Heart right ventricle (tissue), 16 donors: ENCODE measurements around the gene SLC22A1. TPM values are rescaled to one million over a fixed set of nuclear protein-coding genes. Genes with fewer than 3 reads are reported as not detected.

Experiments
- ATAC-seq, 8 donors: fragments of 200-7000 bp; cut with Tn5 transposase; one replicate each; pipeline ENCODE4 v1.9.1; 2020; ENCODE audit warnings: mild to moderate bottlenecking in 8 of 8, moderate library complexity in 8 of 8, moderate number of reproducible peaks in 1 of 8
- DNase-seq, 2 donors: peaks; one replicate each; pipeline ENCODE4 v3.0.0-alpha.2; 2020
- H3K27ac ChIP-seq, 10 donors: fragments of 200-600 bp; sonication (generic) in 2 of 10; one replicate each; pipeline versions ENCODE4 v1.5.0 to v1.8.0; 2020 to 2022; ENCODE audit warnings: mild to moderate bottlenecking in 3 of 10
- H3K27me3 ChIP-seq, 7 donors: fragments of 200-600 bp; one replicate each; pipeline ENCODE4 v1.8.0; 2021 to 2022; ENCODE audit warnings: mild to moderate bottlenecking in 2 of 7
- H3K36me3 ChIP-seq, 9 donors: fragments of 200-600 bp; sonication (generic) in 1 of 9; one replicate each; pipeline versions ENCODE4 v1.5.0 to v1.8.0; 2020 to 2022; ENCODE audit warnings: mild to moderate bottlenecking in 2 of 9
- H3K4me1 ChIP-seq, 9 donors: fragments of 200-600 bp; sonication (generic) in 1 of 9; one replicate each; pipeline versions ENCODE4 v1.5.0 to v1.8.0; 2020 to 2022; ENCODE audit warnings: mild to moderate bottlenecking in 4 of 9
- H3K4me3 ChIP-seq, 10 donors: fragments of 200-600 bp; sonication (generic) in 2 of 10; one replicate each; pipeline versions ENCODE4 v1.5.0 to v1.8.0; 2020 to 2022; ENCODE audit warnings: mild to moderate bottlenecking in 7 of 10, moderate library complexity in 2 of 10
- H3K9me3 ChIP-seq, 11 donors: fragments of 200-600 bp in 10 of 11; sonication (generic) in 2 of 11; one replicate each; pipeline versions ENCODE4 v1.5.0 to v1.8.0; 2013 to 2022; ENCODE audit warnings: mild to moderate bottlenecking in 2 of 11, control low read depth in 1 of 11, moderate library complexity in 1 of 11
- CTCF ChIP-seq, 9 donors: fragments of 200-600 bp; sonication (generic) in 2 of 9; IDR thresholded peaks; one replicate each; pipeline versions ENCODE4 v1.5.0 to v1.8.0; 2021 to 2022; ENCODE audit warnings: antibody characterized with exemption in 9 of 9, mild to moderate bottlenecking in 5 of 9, moderate library complexity in 1 of 9
- WGBS, 2 donors: extraction: QIAGEN DNeasy Blood & Tissue Kit; methylation state at CpG; one replicate each; pipeline ENCODE4 v1.1.7; 2013; ENCODE audit warnings: inconsistent platforms in 1 of 2; 5-methylcytosine and 5-hydroxymethylcytosine counted together
- intact Hi-C, 10 donors: fragments of 100-400 bp; cut with DNase I; formaldehyde crosslinking; loops; one replicate each; pipeline versions ENCODE4 v1.11.1 to v1.14.2; 2022
- polyA plus RNA-seq, 2 donors: library from polyadenylated mRNA; stranded (reverse); fragments of 200-250 nt; gene quantifications; one replicate each; pipeline ENCODE4 v1.2.3, GENCODE V29; 2013
- total RNA-seq, 10 donors: library from RNA; stranded (reverse); fragmentation: NEBNext Ultra II Directional in 3 of 10; extraction: Animal tissue kit (Norgen Biotek cat#: 25700) in 3 of 10; gene quantifications; one replicate each; pipeline versions ENCODE4 v1.2.1 to v1.2.4, GENCODE V29; 2021 to 2023
- donor health status: Arrhythmogenic right ventricular cardiomyopathy.
- donor health status: ischemic (EF 13 %, LVEDD 7.1; RV severe dilation, severe dysfunction).
- donor health status: healthy with polysubstance abuse.
- donor health status: DM: no; HTN: yes; CAD: no.
- donor health status: DM: no; HTN: no; CAD: no.
- donor health status: ischemic (EF 25% LVEDD 6.9; RV normal size, moderate dysfunction).
- donor health status: ischemic (EF 25% LVEDD 5.7; RV mildly dilated, moderate dysfunction).
- donor health status: healthy.
- donor health status: DM: yes; HTN: yes; CAD: no.
- donor health status: Ischemic cardiomyopathy.
- donor health status: ischemic (EF 35%, LVEDD 5.7; RV mildly dilated, moderate dysfunction).
- donor health status: nonischemic (EF 11% LVEDD 7.7; RV severe dilation, severe dysfunction).
- donor health status: DM: yes; HTN: yes; CAD: no.
- donor health status: PGD.
- donor health status: ischemic (EF 29% LVEDD 5.4; RV normal size, mild dysfunction).
- donor health status: nonischemic (EF 23%, LVEDD 6.1; RV moderate dilation, normal function).

The SLC22A1 gene
- total and polyA plus RNA-seq, 12 donors, result 0.10 to 1.4 (median 0.39) TPM; not detected in 3

GRCh38 chr6:160117137-160117536 is 4.5 kb upstream of the SLC22A1 start:
- no peak for DNase-seq
- WGBS, 2 donors, result 98% methylated on average over 6 of the region's 6 CpGs
- intact Hi-C loops, result no loop called here
- Histone ChIP-seq H3K4me1 (no peaks in the 10 kb centered on the region), H3K27ac (no peak overlapping the region), H3K4me3 (no peak overlapping the region), H3K27me3 (no peaks in the 10 kb centered on the region), H3K36me3 (peaks cover 0 to 13% (median 0%) of the 10 kb centered on the region in 9 donors), H3K9me3 (peaks cover 0 to 11% (median 0%) of the 10 kb centered on the region in 11 donors)
- TF ChIP-seq CTCF (IDR thresholded peaks at IDR 0.05), result no peak
- peak in 1 of 8 donors; percentile 16 for ATAC-seq

- intact Hi-C loops, result no loop called here
- Histone ChIP-seq H3K4me1 (no peaks in the 10 kb centered on the region), H3K27me3 (no peaks in the 10 kb centered on the region), H3K27ac (no peak overlapping the region), H3K4me3 (no peak overlapping the region), H3K36me3 (peaks cover 0 to 7% (median 0%) of the 10 kb centered on the region in 9 donors), H3K9me3 (peaks cover 0 to 11% (median 0%) of the 10 kb centered on the region in 11 donors)
- no peak for DNase-seq
- ATAC-seq, result no peak
- 87 to 90% methylated on average over 5 of the region's 5 CpGs for WGBS, 2 donors
- no peak for TF ChIP-seq CTCF (IDR thresholded peaks at IDR 0.05)
Observed at GRCh38 chr6:160118620-160119229, 2.9 kb upstream of the SLC22A1 start.

GRCh38 chr6:160120087-160120486 is 1.5 kb upstream of the SLC22A1 start:
- H3K27me3 ChIP-seq, result no peaks in the 10 kb centered on the region
- peaks cover 0 to 11% (median 0%) of the 10 kb centered on the region in 11 donors for H3K9me3 ChIP-seq
- no peak for ATAC-seq
- TF ChIP-seq CTCF (IDR thresholded peaks at IDR 0.05), result no peak
- intact Hi-C loops, result no loop called here
- H3K4me3 ChIP-seq, result no peak overlapping the region
- no peaks in the 10 kb centered on the region for H3K4me1 ChIP-seq
- no peak overlapping the region for H3K27ac ChIP-seq
- H3K36me3 ChIP-seq, result peaks cover 0 to 7% (median 0%) of the 10 kb centered on the region in 9 donors
- no peak for DNase-seq
- WGBS, 2 donors, result 93 to 100% methylated on average over 1 of the region's 1 CpG

GRCh38 chr6:160121981-160122380 is 366 bp downstream of the SLC22A1 start:
- TF ChIP-seq CTCF (IDR thresholded peaks at IDR 0.05), result no peak
- Histone ChIP-seq H3K4me1 (no peaks in the 10 kb centered on the region), H3K4me3 (no peak overlapping the region), H3K9me3 (peaks cover 0 to 11% (median 0%) of the 10 kb centered on the region in 11 donors), H3K27me3 (no peaks in the 10 kb centered on the region), H3K36me3 (peaks cover 0 to 7% (median 0%) of the 10 kb centered on the region in 9 donors), H3K27ac (no peak overlapping the region)
- ATAC-seq (no peak), DNase-seq (no peak)
- intact Hi-C loops, result no loop called here
- 95 to 96% methylated on average over 14 of the region's 14 CpGs for WGBS, 2 donors
